ENCODE measurements around the gene NUDC. TPM values are rescaled to one million over a fixed set of nuclear protein-coding genes. Genes with fewer than 3 reads are reported as not detected.
"Not testable (repeated sequence)": the region's sequence is repeated elsewhere in the genome, so short reads cannot be mapped to it uniquely, and the experiment has no call there.

Gene NUDC
- total and polyA plus RNA-seq, 9 of the 15 experiments (the other 6 are each of a cell fraction or from before 2014, with no cell fraction given), result 9.8 to 234 (median 149) TPM

GRCh38 chr1:26921540-26922430 lies at the start of gene NUDC (continued):
- peak; percentile 66; the same call in 1 of the 2 replicates for TF ChIP-seq KLF1 (tag; IDR thresholded peaks at IDR 0.05)

GRCh38 chr1:26873097-26873496 lies 48.4 kb upstream of the NUDC start:
- DNase-seq (ENCODE audit: extremely low read depth in 1 of 4, low spot score in 3 of 4); intact Hi-C loops (cut with micrococcal nuclease); in situ Hi-C loops (cut with MboI); H3K4me3 ChIP-seq; BruUV-seq (replicated peaks); H4K20me1 ChIP-seq (replicated peaks; ENCODE audit: control insufficient read depth, insufficient read depth, low read length); H3K9me3 ChIP-seq (replicated peaks; ENCODE audit: control insufficient read depth, insufficient read depth, low read depth, low read length); H3K9me1 ChIP-seq (ENCODE audit: control insufficient read depth, insufficient read depth, low read length); H2AFZ ChIP-seq (ENCODE audit: low read depth, low read length); H3K4me1 ChIP-seq (replicated peaks in 1 of 2; ENCODE audit: control insufficient read depth in 2 of 2, insufficient read depth in 2 of 2, low read length in 2 of 2); H3K79me2 ChIP-seq (ENCODE audit: control insufficient read depth, insufficient read depth, low read length); H3K9ac ChIP-seq (ENCODE audit: insufficient read depth in 1 of 2, low read depth in 2 of 2, low read length in 2 of 2); CTCF ChIA-PET (ENCODE audit: low intra/inter-chr PET ratio); H3K4me2 ChIP-seq (ENCODE audit: insufficient read depth, low read length); FAIRE-seq; H3K27ac ChIP-seq (ENCODE audit: extremely low read depth, low read depth, low read length); H3K27me3 ChIP-seq (ENCODE audit: control insufficient read depth in 2 of 2, insufficient read depth in 2 of 2, low read length in 2 of 2): not testable (repeated sequence)
- 4% methylated on average over 2 of the region's 2 CpGs for WGBS (ENCODE audit: insufficient coverage, low coverage, missing lambda C conversion rate)
- POLR2A ChIA-PET, result interaction anchor here (0.6 to 1.5 kb wide), 3 partner anchors 8 to 392 kb away, joined by 3 to 9 read pairs (median 4); partner anchors contain the start of gene GPATCH3
- peaks cover 14% of the 10 kb centered on the region; the same call in 2 of the 3 replicates for H3K36me3 ChIP-seq (ENCODE audit: control insufficient read depth, insufficient read depth, low read length)
- ATAC-seq, result peak; percentile 49
- TF ChIP-seq ZNF384 (IDR thresholded peaks at IDR 0.05; ENCODE audit: low read depth, low read length) (peak; percentile 86), CBFA2T3 (IDR thresholded peaks at IDR 0.05) (peak; percentile 20; the same call in 1 of the 2 replicates), RCOR1 (IDR thresholded peaks at IDR 0.05; ENCODE audit: borderline replicate concordance in 1 of 2, low read depth in 2 of 2, low read length in 2 of 2) (0 out of 4 replicates have a peak, but pooled peaks of 1 of the 2 experiments have one; percentile 17), NFE2L1 (tag; IDR thresholded peaks at IDR 0.05; ENCODE audit: borderline replicate concordance, low read depth) (0 out of 2 replicates have a peak, but pooled peaks have one; percentile 11), PHF21A (IDR thresholded peaks at IDR 0.05; ENCODE audit: borderline replicate concordance, low read depth) (peak; percentile 30; the same call in 1 of the 2 replicates), ZNF316 (IDR thresholded peaks at IDR 0.05) (peak; percentile 75), HDAC1 (IDR thresholded peaks at IDR 0.05) (0 out of 4 replicates have a peak, but pooled peaks of 1 of the 2 experiments have one; percentile 28), SMARCA4 (IDR thresholded peaks at IDR 0.05) (peak; percentile 32; the same call in 1 of the 2 replicates), DPF2 (IDR thresholded peaks at IDR 0.05) (peak; percentile 58; the same call in 1 of the 2 replicates), MAFK (IDR thresholded peaks at IDR 0.05; ENCODE audit: low read length) (peak; percentile 18; the same call in 1 of the 2 replicates), NFE2 (IDR thresholded peaks at IDR 0.05; ENCODE audit: low read depth) (peak; percentile 74), KDM1A (IDR thresholded peaks at IDR 0.05) (peak in 1 of 2 experiments; percentile 60; a peak in 2 of 4 replicates), MAFG (tag; conservative IDR thresholded peaks at IDR 0.05) (peak; percentile 80)
